NB4 (cell line): ENCODE data around the gene CBR3.

Experiments
- DNase-seq: peaks from one replicate; pipeline ENCODE4 v3.0.0; 2010; ENCODE audit warnings: low read depth
- H3K4me3 ChIP-seq: one replicate; pipeline ENCODE4 v1.5.1; 2011; ENCODE audit warnings: mild to moderate bottlenecking, low read depth, low read length, moderate library complexity
- MYC ChIP-seq: IDR thresholded peaks from 2 replicates; pipeline ENCODE4 v1.6.1; 2011; ENCODE audit warnings: low read depth, low read length
- POLR2A ChIP-seq: IDR thresholded peaks from 2 replicates; pipeline ENCODE4 v1.6.1; 2011; ENCODE audit warnings: mild to moderate bottlenecking; ENCODE audit not compliant: insufficient read length; ENCODE audit errors: extremely low read depth
- TF ChIP-seq, protein P1 (sequence below): IDR thresholded peaks from 2 replicates; pipeline ENCODE4 v1.6.1; 2011; ENCODE audit warnings: low read depth, low read length
- TF ChIP-seq, protein P2 (sequence below): IDR thresholded peaks from one replicate; pipeline ENCODE4 v1.5.1; 2012; ENCODE audit warnings: low read depth, low read length

Gene CBR3

DNA sequence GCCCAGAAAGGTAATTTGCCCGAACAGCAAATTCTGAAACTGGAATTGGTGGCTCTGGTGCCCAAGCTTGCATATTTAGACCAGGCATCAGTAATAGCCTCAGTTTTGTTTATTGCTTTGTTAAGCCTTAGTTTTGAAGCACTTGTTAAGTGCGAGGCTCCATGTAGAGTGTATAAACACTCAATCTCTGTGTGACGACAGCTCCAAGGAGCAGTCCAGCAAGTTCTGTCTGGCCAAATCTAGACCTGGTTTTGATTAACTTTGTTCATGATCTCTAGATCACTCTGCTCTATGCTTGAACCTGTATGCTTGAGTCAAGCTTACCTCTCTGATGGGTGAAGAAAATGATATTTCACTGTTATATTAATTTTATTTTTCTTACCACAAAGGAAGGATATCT lies 59.1 kb downstream of the CBR3 start:
- no peak overlapping the region for H3K4me3 ChIP-seq
- no peak for DNase-seq
- TF ChIP-seq, protein P1, sequence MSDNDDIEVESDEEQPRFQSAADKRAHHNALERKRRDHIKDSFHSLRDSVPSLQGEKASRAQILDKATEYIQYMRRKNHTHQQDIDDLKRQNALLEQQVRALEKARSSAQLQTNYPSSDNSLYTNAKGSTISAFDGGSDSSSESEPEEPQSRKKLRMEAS: no peak
- no peak for TF ChIP-seq MYC
- TF ChIP-seq POLR2A: no peak
- TF ChIP-seq, protein P2, sequence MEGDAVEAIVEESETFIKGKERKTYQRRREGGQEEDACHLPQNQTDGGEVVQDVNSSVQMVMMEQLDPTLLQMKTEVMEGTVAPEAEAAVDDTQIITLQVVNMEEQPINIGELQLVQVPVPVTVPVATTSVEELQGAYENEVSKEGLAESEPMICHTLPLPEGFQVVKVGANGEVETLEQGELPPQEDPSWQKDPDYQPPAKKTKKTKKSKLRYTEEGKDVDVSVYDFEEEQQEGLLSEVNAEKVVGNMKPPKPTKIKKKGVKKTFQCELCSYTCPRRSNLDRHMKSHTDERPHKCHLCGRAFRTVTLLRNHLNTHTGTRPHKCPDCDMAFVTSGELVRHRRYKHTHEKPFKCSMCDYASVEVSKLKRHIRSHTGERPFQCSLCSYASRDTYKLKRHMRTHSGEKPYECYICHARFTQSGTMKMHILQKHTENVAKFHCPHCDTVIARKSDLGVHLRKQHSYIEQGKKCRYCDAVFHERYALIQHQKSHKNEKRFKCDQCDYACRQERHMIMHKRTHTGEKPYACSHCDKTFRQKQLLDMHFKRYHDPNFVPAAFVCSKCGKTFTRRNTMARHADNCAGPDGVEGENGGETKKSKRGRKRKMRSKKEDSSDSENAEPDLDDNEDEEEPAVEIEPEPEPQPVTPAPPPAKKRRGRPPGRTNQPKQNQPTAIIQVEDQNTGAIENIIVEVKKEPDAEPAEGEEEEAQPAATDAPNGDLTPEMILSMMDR: no peak

DNA sequence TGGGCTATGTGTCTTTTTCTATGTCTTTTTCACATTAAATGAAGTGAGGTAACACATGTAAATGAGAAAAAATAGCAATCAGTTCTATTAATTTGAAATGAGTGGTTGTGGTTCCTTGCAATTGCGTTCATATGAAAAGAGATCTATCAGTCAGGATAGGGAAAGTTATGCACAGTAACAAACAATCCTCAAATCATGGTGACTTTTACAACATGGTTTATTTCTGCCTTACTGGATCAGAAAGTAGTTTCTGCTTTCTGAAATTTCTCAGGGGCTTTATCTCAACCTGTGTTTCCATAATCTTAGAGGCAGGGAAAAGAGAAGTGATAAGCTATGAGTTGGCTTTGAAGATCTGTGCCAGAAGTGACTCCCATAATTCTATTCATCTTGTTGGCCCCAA lies 60.7 kb downstream of the CBR3 start:
- no peak for DNase-seq
- no peak overlapping the region for H3K4me3 ChIP-seq
- TF ChIP-seq, protein P1: no peak
- TF ChIP-seq MYC (no peak), POLR2A (no peak)
- TF ChIP-seq, protein P2: no peak
